Activated CD4-positive, alpha-beta T cell treated with anti-CD3 and anti-CD28 coated beads, Interleukin-2, amount 50 U/mL, for 24 hours (primary cell): ENCODE measurements around the gene ICAM5.
A peak's percentile ranks its signal among the peaks of the same experiment; 100 is the strongest.

Source experiments
- DNase-seq, 2 donors: peaks; one replicate each; pipeline ENCODE4 v3.0.0-alpha.2; 2020; ENCODE audit warnings: low read depth in 1 of 2, low spot score in 1 of 2

Gene ICAM5

GRCh38 chr19:10291554-10292205, 1.9 kb downstream of the ICAM5 start:
- no peak for DNase-seq

- DNase-seq, result peak; percentile 40 to 48
Measured at GRCh38 chr19:10292206-10292788, 2.5 kb downstream of the ICAM5 start.

- no peak for DNase-seq
Measured at GRCh38 chr19:10292789-10293636, 3.3 kb downstream of the ICAM5 start.

- DNase-seq, result no peak
Measured at GRCh38 chr19:10293637-10294367, 4.0 kb downstream of the ICAM5 start.

GRCh38 chr19:10294368-10294697, 4.6 kb downstream of the ICAM5 start:
- no peak for DNase-seq

GRCh38 chr19:10295305-10295846, 5.6 kb downstream of the ICAM5 start:
- DNase-seq, result no peak

GRCh38 chr19:10295847-10296591, 6.3 kb downstream of the ICAM5 start:
- no peak for DNase-seq

- no peak for DNase-seq
Measured at GRCh38 chr19:10299545-10300458, 10.1 kb downstream of the ICAM5 start.

- no peak for DNase-seq
Measured at GRCh38 chr19:10305139-10305806, 15.5 kb downstream of the ICAM5 start.

- DNase-seq, result no peak
Measured at GRCh38 chr19:10306327-10306726, 16.6 kb downstream of the ICAM5 start.

GRCh38 chr19:10309423-10309822, 19.7 kb downstream of the ICAM5 start, which contains the start of gene ZGLP1:
Gene ZGLP1 (minus strand): TSS chr19:10309815.
- DNase-seq, result no peak

- peak; percentile 85 to 89 for DNase-seq
Measured at GRCh38 chr19:10315335-10316214, 25.8 kb downstream of the ICAM5 start, which contains the start of gene FDX2. Gene FDX2 (minus strand): TSS chr19:10316015. CDS start chr19:10315996, 19 bp downstream.

- DNase-seq, result no peak
Measured at GRCh38 chr19:10316229-10317044, 26.7 kb downstream of the ICAM5 start.

- DNase-seq, result no peak
Measured at GRCh38 chr19:10317045-10317856, 27.5 kb downstream of the ICAM5 start.

- DNase-seq, result no peak
Measured at GRCh38 chr19:10317857-10318462, 28.2 kb downstream of the ICAM5 start.
